GM12878 (cell line): Measurements from ENCODE around the gene EPHA10. TPM values are rescaled to one million over a fixed set of nuclear protein-coding genes. Genes with fewer than 3 reads are reported as not detected.
A peak's percentile ranks its signal among the peaks of the same experiment; 100 is the strongest.

ENCODE experiments used
- ATAC-seq: fragments of 200-7000 bp; cut with Tn5 transposase; 3 replicates; pipeline ENCODE4 v1.9.1; 2020; ENCODE audit warnings: mild to moderate bottlenecking, moderate library complexity
- BruUV-seq: library from RNA; stranded (reverse); fragments of 400-500 nt; replicated peaks from 2 replicates; lab custom pipeline; 2021; lab: Mats Ljungman, UMichigan
- CTCF ChIA-PET: fragments of 300-600 bp; sonication (Branson Sonifier 250); formaldehyde crosslinking; extraction: SDS; loops from one replicate; lab custom pipeline; 2021; ENCODE audit warnings: inconsistent platforms; lab: Yijun Ruan, JAX
- POLR2A ChIA-PET: fragments of 350-600 bp; formaldehyde crosslinking; extraction: SDS; loops from one replicate; lab custom pipeline; 2021; ENCODE audit warnings: inconsistent platforms; lab: Charles Lee
- RAD21 ChIA-PET: fragments of 300-600 bp; sonication (Branson Sonifier 250); formaldehyde crosslinking; loops from one replicate; lab custom pipeline; 2023; ENCODE audit warnings: antibody characterized with exemption; ENCODE audit not compliant: unreplicated experiment; lab: Charles Lee
- SMC1A ChIA-PET: fragments of 300-600 bp; sonication (Branson Sonifier 250); formaldehyde crosslinking; loops from one replicate; lab custom pipeline; 2023; ENCODE audit not compliant: unreplicated experiment, uncharacterized antibody; lab: Charles Lee
- DNase-seq: peaks from one replicate; pipeline ENCODE4 v3.0.0-alpha.2; 2011; ENCODE audit warnings: low read depth, low spot score
- FAIRE-seq: peaks from 3 replicates; lab custom pipeline; 2011; peaks lifted over from hg19 to GRCh38; lab: Jason Lieb, UNC
- H2AFZ ChIP-seq: 2 replicates; pipeline ENCODE4 v1.6.0; 2011; ENCODE audit warnings: low read depth, low read length, control low read depth; ENCODE audit not compliant: control insufficient read depth
- H3K27ac ChIP-seq: 2 replicates; pipeline ENCODE4 v1.5.1; 2011; ENCODE audit warnings: control low read depth; ENCODE audit not compliant: control insufficient read depth, insufficient read depth
- H3K27me3 ChIP-seq, 2 experiments: replicated peaks in 1 of 2; 2 replicates each; pipeline versions ENCODE4 v1.6.0 to v1.6.1; 2011; ENCODE audit warnings: low read length in 1 of 2; ENCODE audit not compliant: control insufficient read depth in 2 of 2, insufficient read depth in 2 of 2
- H3K36me3 ChIP-seq, 2 experiments: 2 replicates each; pipeline ENCODE4 v1.5.1; 2011; ENCODE audit warnings: low read length in 1 of 2; ENCODE audit not compliant: control insufficient read depth in 2 of 2, insufficient read depth in 2 of 2
- H3K4me1 ChIP-seq: 2 replicates; pipeline ENCODE4 v1.6.1; 2011; ENCODE audit warnings: mild to moderate bottlenecking, low read length, moderate library complexity, mixed read lengths; ENCODE audit not compliant: control insufficient read depth, insufficient read depth
- H3K4me2 ChIP-seq: 2 replicates; pipeline ENCODE4 v1.6.0; 2011; ENCODE audit warnings: control low read depth; ENCODE audit not compliant: control insufficient read depth, insufficient read depth
- H3K4me3 ChIP-seq: fragments of 200-600 bp; sonication (generic); 2 replicates; pipeline ENCODE4 v1.5.1; 2016
- H3K79me2 ChIP-seq: 2 replicates; pipeline ENCODE4 v1.6.0; 2011; ENCODE audit warnings: low read length; ENCODE audit not compliant: control insufficient read depth, insufficient read depth
- H3K9ac ChIP-seq: 2 replicates; pipeline ENCODE4 v1.8.0; 2011; ENCODE audit warnings: low read length, control low read depth, mixed read lengths; ENCODE audit not compliant: control insufficient read depth, insufficient read depth
- H3K9me3 ChIP-seq: replicated peaks from 3 replicates; pipeline ENCODE4 v1.5.1; 2011; ENCODE audit warnings: mild to moderate bottlenecking, low read length; ENCODE audit not compliant: control insufficient read depth, insufficient read depth
- H4K20me1 ChIP-seq: 2 replicates; pipeline ENCODE4 v1.6.0; 2011; ENCODE audit not compliant: control insufficient read depth, insufficient read depth
- CHD1 ChIP-seq: IDR thresholded peaks from 2 replicates; pipeline ENCODE4 v1.6.1; 2012; ENCODE audit warnings: low read depth, low read length, improper control_type of control experiment
- EGR1 ChIP-seq, 2 experiments: IDR thresholded peaks; 1 replicate in 1 of 2; 2 replicates in 1 of 2; pipeline ENCODE4 v1.6.1; 2011 to 2012; ENCODE audit warnings: low read depth in 2 of 2, low read length in 2 of 2, borderline replicate concordance in 1 of 2, mild to moderate bottlenecking in 1 of 2, moderate library complexity in 1 of 2
- GATAD2B ChIP-seq: fragments of 450-650 bp; conservative IDR thresholded peaks from 2 replicates; pipeline ENCODE4 v1.6.1; 2017; ENCODE audit warnings: low read depth, mild to moderate bottlenecking, moderate library complexity
- MEF2A ChIP-seq: IDR thresholded peaks from 2 replicates; pipeline ENCODE4 v1.6.1; 2011; ENCODE audit warnings: low read depth, mild to moderate bottlenecking, low read length, moderate library complexity; ENCODE audit not compliant: insufficient read depth
- MEF2B ChIP-seq: fragments of 450-650 bp; IDR thresholded peaks from 2 replicates; pipeline ENCODE4 v1.6.1; 2018; ENCODE audit warnings: mild to moderate bottlenecking, moderate library complexity; ENCODE audit not compliant: partially characterized antibody, poor library complexity, severe bottlenecking
- MLLT1 ChIP-seq: fragments of 450-650 bp; IDR thresholded peaks from 2 replicates; pipeline ENCODE4 v1.6.1; 2016; ENCODE audit warnings: mild to moderate bottlenecking
- NFIC ChIP-seq: IDR thresholded peaks from 2 replicates; pipeline ENCODE4 v1.6.1; 2012; ENCODE audit warnings: low read depth, mild to moderate bottlenecking, inconsistent platforms, low read length, moderate library complexity
- NFYA ChIP-seq: IDR thresholded peaks from 2 replicates; pipeline ENCODE4 v1.6.1; 2011; ENCODE audit warnings: low read depth, mild to moderate bottlenecking, low read length, improper control_type of control experiment, borderline replicate concordance
- NFYB ChIP-seq: IDR thresholded peaks from 2 replicates; pipeline ENCODE4 v1.6.1; 2011; ENCODE audit warnings: low read depth, mild to moderate bottlenecking, low read length, improper control_type of control experiment, moderate library complexity; ENCODE audit not compliant: insufficient read depth
- NRF1 ChIP-seq: conservative IDR thresholded peaks from 2 replicates; pipeline ENCODE4 v1.6.1; 2011; ENCODE audit warnings: mild to moderate bottlenecking, low read depth, low read length, improper control_type of control experiment
- RAD21 ChIP-seq: IDR thresholded peaks from 2 replicates; pipeline ENCODE4 v1.6.1; 2011; ENCODE audit warnings: mild to moderate bottlenecking, low read depth, low read length, moderate library complexity; ENCODE audit not compliant: insufficient read depth
- RFX5 ChIP-seq: IDR thresholded peaks from 2 replicates; pipeline ENCODE4 v1.6.1; 2011; ENCODE audit warnings: low read depth, low read length, improper control_type of control experiment
- SIN3A ChIP-seq: IDR thresholded peaks from 2 replicates; pipeline ENCODE4 v1.6.1; 2012; ENCODE audit warnings: low read depth, low read length, improper control_type of control experiment
- SKIL ChIP-seq: fragments of 450-650 bp; IDR thresholded peaks from 2 replicates; pipeline ENCODE4 v1.6.1; 2017; ENCODE audit warnings: mild to moderate bottlenecking, low read depth, inconsistent platforms; ENCODE audit not compliant: poor library complexity, severe bottlenecking
- SP1 ChIP-seq: IDR thresholded peaks from one replicate; pipeline ENCODE4 v1.6.1; 2011; ENCODE audit warnings: low read depth, low read length
- TCF12 ChIP-seq: IDR thresholded peaks from 2 replicates; pipeline ENCODE4 v1.6.1; 2011; ENCODE audit warnings: low read depth, mild to moderate bottlenecking, low read length
- ZBED1 ChIP-seq: IDR thresholded peaks from 2 replicates; pipeline ENCODE4 v1.6.1; 2016; ENCODE audit warnings: borderline replicate concordance
- ZNF217 ChIP-seq: fragments of 450-650 bp; IDR thresholded peaks from 2 replicates; pipeline ENCODE4 v1.6.1; 2017; ENCODE audit warnings: antibody characterized with exemption, mild to moderate bottlenecking
- WGBS: methylation state at CpG from one replicate; pipeline ENCODE4 v1.1.6; 2016; ENCODE audit warnings: low lambda C conversion rate; ENCODE audit not compliant: insufficient replicate concordance, insufficient coverage; ENCODE audit errors: missing lambda C conversion rate; 5-methylcytosine and 5-hydroxymethylcytosine counted together
- in situ Hi-C: fragments of 300-500 bp; cut with MboI; formaldehyde crosslinking; loops from 9 replicates; pipeline ENCODE4 v1.14.3; 2018; ENCODE audit warnings: mixed read lengths
- intact Hi-C: fragments of 100-400 bp; cut with micrococcal nuclease; formaldehyde crosslinking; loops from one replicate; pipeline ENCODE4 v1.14.2; 2022; ENCODE audit not compliant: unreplicated experiment
- polyA plus RNA-seq, 11 experiments: library from polyadenylated mRNA; depleted of rRNA in 4 of 11; unstranded in 6 of 11; stranded (reverse) in 5 of 11; fragments of >200 nt; fragmentation: Nextera tagmentation in 4 of 11; fragmentation: Illumina TruSeq in 1 of 11; extraction: Ambion mirVana in 4 of 11; extraction: Trizol in 1 of 11; gene quantifications; 1 replicate in 1 of 11; 2 replicates in 10 of 11; pipeline versions ENCODE4 v1.2.1 to v1.2.3, GENCODE V29; 2011 to 2016; ENCODE audit warnings: inconsistent platforms in 2 of 11, missing spikeins in 2 of 11, low read depth in 1 of 11
- total RNA-seq, 4 experiments: library from RNA; depleted of rRNA in 3 of 4; stranded (reverse); fragments of >200 nt in 3 of 4; fragmentation: Illumina TruSeq in 1 of 4; extraction: Trizol in 1 of 4; gene quantifications; 2 replicates each; pipeline versions ENCODE4 v1.2.1 to v1.2.3, GENCODE V29; 2013 to 2021
- TF ChIP-seq, protein P1 (sequence below): IDR thresholded peaks from 2 replicates; pipeline ENCODE4 v1.6.1; 2011; ENCODE audit warnings: mild to moderate bottlenecking, low read depth, low read length, moderate library complexity; ENCODE audit not compliant: insufficient replicate concordance

Gene EPHA10
- total and polyA plus RNA-seq, 10 of the 15 experiments (the other 5 are each of a cell fraction or from before 2014, with no cell fraction given), result 0.05 to 0.06 TPM; not detected in 8

DNA sequence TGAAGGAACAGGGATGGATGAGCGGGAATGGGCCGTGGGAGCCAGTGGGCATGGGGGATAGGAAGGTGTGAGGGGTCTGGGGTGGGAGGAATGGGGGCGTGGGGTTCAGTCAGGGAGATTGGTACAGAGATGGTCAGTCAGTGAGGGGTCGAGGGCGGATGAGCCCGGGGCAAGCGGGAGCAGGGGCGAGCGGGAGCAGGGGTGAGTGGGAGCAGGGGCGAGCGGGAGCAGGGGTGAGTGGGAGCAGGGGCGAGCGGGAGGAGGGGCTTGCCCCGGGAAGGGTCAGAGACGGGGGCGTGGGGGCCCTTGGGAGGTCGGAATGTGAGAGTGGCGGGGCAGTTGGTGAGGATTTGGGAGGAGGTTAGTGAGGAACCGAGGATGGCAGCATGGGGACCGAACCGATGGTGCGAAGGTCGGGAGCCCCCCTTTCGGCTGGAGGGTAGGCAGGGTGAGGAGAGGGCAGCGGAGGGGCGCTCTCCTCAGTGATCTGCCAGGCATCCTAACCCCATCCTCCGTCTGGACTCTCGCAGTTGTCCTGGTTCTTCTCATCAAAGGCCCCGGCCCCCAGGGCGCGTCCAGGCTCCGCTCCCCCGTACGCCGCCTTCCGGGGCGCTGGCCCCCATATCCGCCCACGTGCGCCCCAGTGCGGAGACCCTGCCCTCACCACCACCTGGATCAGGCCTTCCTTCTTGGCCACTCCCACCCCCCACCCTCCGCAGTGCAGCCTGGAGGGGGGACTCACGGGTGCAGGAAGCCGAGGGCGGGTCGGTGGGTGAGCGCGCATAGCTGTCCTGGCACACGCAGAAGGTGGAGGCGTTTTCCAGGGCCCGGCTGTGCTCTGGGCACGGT lies 11.2 kb downstream of the EPHA10 start:
- no peak overlapping the region for H3K27ac ChIP-seq
- H3K4me1 ChIP-seq, result no peaks in the 10 kb centered on the region; the same call in 1 of the 2 replicates
- in situ Hi-C loops, result no loop called here
- H3K4me2 ChIP-seq, result peak overlapping the region; percentile 41; the same call in 1 of the 2 replicates
- H2AFZ ChIP-seq, result no peak overlapping the region
- H4K20me1 ChIP-seq, result no peaks in the 10 kb centered on the region
- DNase-seq, result no peak
- no peak for ATAC-seq
- ChIA-PET SMC1A (no interaction called here), CTCF (no interaction called here), POLR2A (no interaction called here), RAD21 (no interaction called here)
- H3K36me3 ChIP-seq, result no peaks in the 10 kb centered on the region
- no peak for FAIRE-seq
- no TSS peak for BruUV-seq
- intact Hi-C loops, result no loop called here
- no peaks in the 10 kb centered on the region for H3K79me2 ChIP-seq
- no peak overlapping the region for H3K9ac ChIP-seq
- peaks cover 5 to 6% of the 10 kb centered on the region in 2 experiments; a peak in 2 of 4 replicates for H3K27me3 ChIP-seq
- WGBS, result 8% methylated on average over 44 of the region's 52 CpGs
- H3K9me3 ChIP-seq, result no peaks in the 10 kb centered on the region
- no peak for TF ChIP-seq RFX5
- no peak for TF ChIP-seq MEF2B
- TF ChIP-seq EGR1 (IDR thresholded peaks at IDR 0.05; ENCODE audit: borderline replicate concordance in 1 of 2, low read depth in 2 of 2, low read length in 2 of 2), result no peak
- no peak for TF ChIP-seq ZNF217
- no peak for TF ChIP-seq NRF1
- no peak for TF ChIP-seq RAD21
- no peak for TF ChIP-seq SIN3A
- TF ChIP-seq NFYA, result no peak
- TF ChIP-seq MLLT1, result no peak
- TF ChIP-seq ZBED1, result no peak
- no peak for TF ChIP-seq SKIL
- no peak for TF ChIP-seq NFIC
- no peak for TF ChIP-seq MEF2A
- TF ChIP-seq, protein P1, sequence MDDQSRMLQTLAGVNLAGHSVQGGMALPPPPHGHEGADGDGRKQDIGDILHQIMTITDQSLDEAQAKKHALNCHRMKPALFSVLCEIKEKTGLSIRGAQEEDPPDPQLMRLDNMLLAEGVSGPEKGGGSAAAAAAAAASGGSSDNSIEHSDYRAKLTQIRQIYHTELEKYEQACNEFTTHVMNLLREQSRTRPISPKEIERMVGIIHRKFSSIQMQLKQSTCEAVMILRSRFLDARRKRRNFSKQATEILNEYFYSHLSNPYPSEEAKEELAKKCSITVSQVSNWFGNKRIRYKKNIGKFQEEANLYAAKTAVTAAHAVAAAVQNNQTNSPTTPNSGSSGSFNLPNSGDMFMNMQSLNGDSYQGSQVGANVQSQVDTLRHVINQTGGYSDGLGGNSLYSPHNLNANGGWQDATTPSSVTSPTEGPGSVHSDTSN, result no peak
- no peak for TF ChIP-seq NFYB
- TF ChIP-seq GATAD2B, result no peak
- no peak for TF ChIP-seq CHD1
- no peak for TF ChIP-seq TCF12
- no peak for TF ChIP-seq SP1
- H3K4me3 ChIP-seq, result no peak overlapping the region
